WTC11 (cell line): ENCODE measurements around the gene KDM6B.

Source experiments
- ELF4 ChIP-seq: sonication (generic); formaldehyde crosslinking; IDR thresholded peaks from 2 replicates; pipeline ENCODE4 v1.8.1; 2022; ENCODE audit warnings: low read depth, mild to moderate bottlenecking, moderate library complexity, missing genetic modification reagents
- ESRRA ChIP-seq: sonication (generic); formaldehyde crosslinking; IDR thresholded peaks from 2 replicates; pipeline ENCODE4 v1.8.1; 2022; ENCODE audit warnings: mild to moderate bottlenecking, missing genetic modification reagents, borderline replicate concordance
- NR2C2 ChIP-seq: sonication (generic); formaldehyde crosslinking; IDR thresholded peaks from 2 replicates; pipeline ENCODE4 v1.8.0; 2022; ENCODE audit warnings: mild to moderate bottlenecking, missing genetic modification reagents
- TF ChIP-seq, protein P1 (sequence below): sonication (generic); formaldehyde crosslinking; IDR thresholded peaks from 2 replicates; pipeline ENCODE4 v1.8.0; 2022; ENCODE audit warnings: mild to moderate bottlenecking, missing genetic modification reagents

- TF ChIP-seq, protein P1, sequence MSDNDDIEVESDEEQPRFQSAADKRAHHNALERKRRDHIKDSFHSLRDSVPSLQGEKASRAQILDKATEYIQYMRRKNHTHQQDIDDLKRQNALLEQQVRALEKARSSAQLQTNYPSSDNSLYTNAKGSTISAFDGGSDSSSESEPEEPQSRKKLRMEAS, result no peak
- TF ChIP-seq NR2C2 (CRISPR knock-in tag) (no peak), ELF4 (no peak), ESRRA (CRISPR knock-in tag) (no peak)
These were observed 11.9 kb upstream of the KDM6B start for GRCh38 chr17:7822126-7822525.
